DOHH2 (cell line): ENCODE measurements around the gene FADD.

ENCODE experiments used
- H3F3A ChIP-seq: fragments of 200-600 bp; sonication (generic), shearing (Covaris generic); 2 replicates; pipeline ENCODE4 v1.6.0; 2016; ENCODE audit warnings: antibody characterized with exemption, mild to moderate bottlenecking; ENCODE audit not compliant: control insufficient read depth, insufficient read depth
- H3K27ac ChIP-seq: fragments of 200-600 bp; sonication (generic); 2 replicates; pipeline ENCODE4 v1.5.1; 2014; ENCODE audit warnings: low read depth, mild to moderate bottlenecking, low read length, moderate library complexity
- H3K27me3 ChIP-seq: fragments of 200-600 bp; sonication (generic); 2 replicates; pipeline ENCODE4 v1.6.1; 2014; ENCODE audit warnings: mild to moderate bottlenecking, low read length, mixed read lengths; ENCODE audit not compliant: control insufficient read depth
- H3K36me3 ChIP-seq: fragments of 200-600 bp; sonication (generic); 2 replicates; pipeline ENCODE4 v1.6.1; 2014; ENCODE audit warnings: mild to moderate bottlenecking, low read length, moderate library complexity, mixed read lengths; ENCODE audit not compliant: control insufficient read depth
- H3K4me1 ChIP-seq: fragments of 200-600 bp; sonication (generic); 2 replicates; pipeline ENCODE4 v1.6.1; 2014; ENCODE audit warnings: mild to moderate bottlenecking, low read length, mixed read lengths; ENCODE audit not compliant: control insufficient read depth
- H3K4me2 ChIP-seq: fragments of 200-600 bp; sonication (generic); 2 replicates; pipeline ENCODE4 v1.6.0; 2014; ENCODE audit warnings: mild to moderate bottlenecking, low read length, moderate library complexity
- H3K4me3 ChIP-seq: fragments of 200-600 bp; sonication (generic); 2 replicates; pipeline ENCODE4 v1.5.1; 2014; ENCODE audit warnings: mild to moderate bottlenecking, low read length, mixed read lengths
- H3K79me2 ChIP-seq: fragments of 200-600 bp; sonication (generic); 2 replicates; pipeline ENCODE4 v1.6.1; 2014; ENCODE audit warnings: mild to moderate bottlenecking, low read length, mixed read lengths; ENCODE audit not compliant: control insufficient read depth
- H3K9me2 ChIP-seq: fragments of 200-600 bp; sonication (generic); replicated peaks from 2 replicates; pipeline ENCODE4 v1.6.1; 2014; ENCODE audit warnings: mild to moderate bottlenecking, low read length, mixed read lengths; ENCODE audit not compliant: control insufficient read depth
- H3K9me3 ChIP-seq: fragments of 200-600 bp; sonication (generic); 2 replicates; pipeline ENCODE4 v1.6.1; 2014; ENCODE audit warnings: antibody characterized with exemption, low read length, mixed read lengths; ENCODE audit not compliant: control insufficient read depth, insufficient read depth
- H4K20me1 ChIP-seq: fragments of 200-600 bp; sonication (generic); 2 replicates; pipeline ENCODE4 v1.6.0; 2014; ENCODE audit warnings: low read depth, mild to moderate bottlenecking, antibody characterized with exemption, low read length, moderate library complexity; ENCODE audit not compliant: control insufficient read depth, insufficient read depth
- CTCF ChIP-seq: fragments of 200-600 bp; sonication (generic); IDR thresholded peaks from one replicate; pipeline ENCODE4 v1.5.1; 2014; ENCODE audit warnings: antibody characterized with exemption, mild to moderate bottlenecking, low read depth, low read length; ENCODE audit not compliant: poor library complexity, severe bottlenecking
- EZH2phosphoT487 ChIP-seq: fragments of 200-600 bp; sonication (generic); IDR thresholded peaks from 2 replicates; pipeline ENCODE4 v1.6.1; 2017; ENCODE audit warnings: borderline replicate concordance, mild to moderate bottlenecking, antibody characterized with exemption, low read length, moderate library complexity, mixed read lengths

The FADD gene

DNA sequence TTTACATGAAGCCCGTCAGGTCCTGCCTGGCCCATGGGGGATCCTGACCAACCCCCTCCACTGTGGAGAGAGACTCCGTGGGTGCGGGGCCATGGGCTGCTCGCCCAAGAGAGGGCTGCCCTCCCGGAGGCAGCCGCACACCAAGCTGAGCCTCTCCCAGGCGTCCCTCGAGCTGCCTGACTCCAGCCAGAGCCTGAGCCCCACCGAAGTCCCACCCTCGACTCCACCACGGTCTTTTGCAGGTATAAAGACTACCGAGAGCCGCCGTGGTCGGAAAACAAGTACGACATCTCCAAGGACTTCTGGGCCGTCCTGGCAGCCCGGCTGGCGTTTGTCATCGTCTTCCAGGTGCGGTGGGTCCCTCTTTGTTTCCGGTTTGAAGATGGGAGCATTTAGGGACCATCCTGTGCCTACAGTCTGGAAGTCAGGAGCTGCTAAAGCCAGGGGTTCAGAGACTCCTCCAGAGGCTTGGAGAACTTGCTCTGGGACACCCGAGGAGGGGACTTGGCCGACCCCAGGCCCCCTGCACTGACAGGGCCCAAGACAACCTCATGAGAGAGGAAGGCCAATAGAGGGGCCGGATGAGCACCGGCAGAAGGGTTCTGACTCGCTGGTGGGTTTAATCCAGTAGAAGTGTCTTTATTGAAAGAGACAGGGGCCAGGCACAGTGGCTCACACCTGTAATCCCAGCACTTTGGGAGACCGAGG is 17.6 kb upstream of the FADD start:
- Histone ChIP-seq H3K4me3 (no peak overlapping the region), H3K36me3 (no peaks in the 10 kb centered on the region), H3K27ac (no peak overlapping the region), H3K4me2 (no peak overlapping the region), H3K79me2 (no peaks in the 10 kb centered on the region), H3K4me1 (no peaks in the 10 kb centered on the region), H3K9me3 (no peaks in the 10 kb centered on the region), H3F3A (no peaks in the 10 kb centered on the region), H4K20me1 (no peaks in the 10 kb centered on the region), H3K27me3 (no peaks in the 10 kb centered on the region), H3K9me2 (no peaks in the 10 kb centered on the region)
- TF ChIP-seq EZH2phosphoT487 (no peak), CTCF (no peak)

DNA sequence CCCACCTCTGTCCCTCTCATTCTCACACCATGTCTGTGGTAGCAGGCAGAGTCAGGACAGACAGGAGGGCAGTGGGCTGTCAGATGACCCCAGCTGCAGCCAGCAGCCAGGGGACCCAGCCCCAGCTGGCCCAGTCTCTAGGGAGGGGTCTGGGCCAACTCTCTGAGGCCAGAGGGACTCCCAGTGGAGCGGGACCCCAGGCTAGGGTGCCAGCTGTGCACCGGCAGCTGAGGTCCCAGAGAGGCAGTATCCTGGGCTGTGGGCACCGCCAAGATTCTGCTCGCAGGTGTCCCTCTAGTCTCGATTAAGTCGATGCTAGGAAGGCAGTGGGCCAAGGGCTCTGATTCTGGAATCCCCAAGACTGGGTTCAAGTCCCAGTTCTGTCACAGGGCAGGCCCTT is 16.7 kb upstream of the FADD start:
- Histone ChIP-seq H3K9me3 (no peaks in the 10 kb centered on the region), H4K20me1 (no peaks in the 10 kb centered on the region), H3K4me3 (no peak overlapping the region), H3K9me2 (no peaks in the 10 kb centered on the region), H3K27ac (no peak overlapping the region), H3K79me2 (no peaks in the 10 kb centered on the region), H3K36me3 (no peaks in the 10 kb centered on the region), H3F3A (no peaks in the 10 kb centered on the region), H3K4me2 (no peak overlapping the region), H3K4me1 (no peaks in the 10 kb centered on the region), H3K27me3 (no peaks in the 10 kb centered on the region)
- TF ChIP-seq CTCF, result no peak
- no peak for TF ChIP-seq EZH2phosphoT487

DNA sequence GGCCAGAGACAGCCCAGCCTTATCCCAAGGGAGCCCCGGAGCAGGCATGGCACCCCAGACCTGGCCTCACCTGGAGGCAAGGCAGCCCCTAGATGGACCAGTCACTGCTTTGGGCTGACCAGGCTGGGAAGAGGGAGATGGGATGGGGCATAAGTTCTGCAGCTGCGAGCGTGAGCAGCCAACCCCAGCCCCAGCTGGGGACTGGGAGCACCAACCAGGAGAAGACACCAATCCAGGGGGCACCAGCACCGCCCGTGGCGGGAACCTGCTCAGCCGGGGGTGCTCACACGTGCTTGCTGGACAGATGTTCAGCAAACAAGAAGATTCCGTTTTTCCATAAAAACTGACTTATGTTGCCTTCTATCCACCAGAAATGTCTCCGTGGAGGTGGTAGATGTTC is 16.2 kb upstream of the FADD start:
- H3K27ac ChIP-seq, result no peak overlapping the region
- H3K4me2 ChIP-seq, result no peak overlapping the region
- H4K20me1 ChIP-seq, result no peaks in the 10 kb centered on the region
- H3K79me2 ChIP-seq, result no peaks in the 10 kb centered on the region
- H3K9me3 ChIP-seq, result no peaks in the 10 kb centered on the region
- H3F3A ChIP-seq, result no peaks in the 10 kb centered on the region
- H3K9me2 ChIP-seq, result no peaks in the 10 kb centered on the region
- H3K36me3 ChIP-seq, result no peaks in the 10 kb centered on the region
- TF ChIP-seq CTCF (no peak), EZH2phosphoT487 (no peak)
- H3K4me1 ChIP-seq, result no peaks in the 10 kb centered on the region
- H3K27me3 ChIP-seq, result no peaks in the 10 kb centered on the region
- H3K4me3 ChIP-seq, result no peak overlapping the region
